Cardiac fibroblast (primary cell): ENCODE measurements around the gene CMC1.

Experiments
- DNase-seq, 2 donors: peaks; one replicate each; pipeline versions ENCODE4 v3.0.0 to v3.0.0-alpha.2; 2010; ENCODE audit warnings: low read depth in 2 of 2
- H3K4me3 ChIP-seq, 2 donors: replicated peaks in 1 of 2; 1 replicate in 1 of 2; 2 replicates in 1 of 2; pipeline ENCODE4 v1.5.1; 2011; ENCODE audit warnings: low read depth in 2 of 2, low read length in 2 of 2, mild to moderate bottlenecking in 2 of 2, moderate library complexity in 1 of 2
- TF ChIP-seq, protein P1 (sequence below): IDR thresholded peaks from one replicate; pipeline ENCODE4 v1.5.1; 2011; ENCODE audit warnings: low read depth, mild to moderate bottlenecking, low read length, inconsistent platforms

The CMC1 gene

DNA sequence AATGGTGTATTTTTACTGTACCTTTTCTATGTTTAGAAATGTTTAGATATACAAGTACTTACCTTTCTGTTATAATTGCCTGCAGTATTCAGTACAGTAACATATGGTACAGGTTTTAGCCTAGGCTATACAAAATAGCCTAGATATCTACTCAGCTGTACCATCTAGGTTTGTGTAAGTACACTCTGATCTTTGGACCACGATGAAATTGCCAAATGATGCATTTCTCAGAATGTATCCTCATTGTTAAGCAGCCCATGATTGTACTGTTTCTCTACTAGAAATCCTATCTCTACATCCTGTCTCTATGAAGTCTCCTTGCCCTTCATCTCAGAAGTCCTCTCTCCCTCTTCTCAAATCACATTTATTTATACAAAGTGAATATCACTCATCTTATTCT is 74.3 kb downstream of the CMC1 start:
- H3K4me3 ChIP-seq, result no peak overlapping the region
- TF ChIP-seq, protein P1, sequence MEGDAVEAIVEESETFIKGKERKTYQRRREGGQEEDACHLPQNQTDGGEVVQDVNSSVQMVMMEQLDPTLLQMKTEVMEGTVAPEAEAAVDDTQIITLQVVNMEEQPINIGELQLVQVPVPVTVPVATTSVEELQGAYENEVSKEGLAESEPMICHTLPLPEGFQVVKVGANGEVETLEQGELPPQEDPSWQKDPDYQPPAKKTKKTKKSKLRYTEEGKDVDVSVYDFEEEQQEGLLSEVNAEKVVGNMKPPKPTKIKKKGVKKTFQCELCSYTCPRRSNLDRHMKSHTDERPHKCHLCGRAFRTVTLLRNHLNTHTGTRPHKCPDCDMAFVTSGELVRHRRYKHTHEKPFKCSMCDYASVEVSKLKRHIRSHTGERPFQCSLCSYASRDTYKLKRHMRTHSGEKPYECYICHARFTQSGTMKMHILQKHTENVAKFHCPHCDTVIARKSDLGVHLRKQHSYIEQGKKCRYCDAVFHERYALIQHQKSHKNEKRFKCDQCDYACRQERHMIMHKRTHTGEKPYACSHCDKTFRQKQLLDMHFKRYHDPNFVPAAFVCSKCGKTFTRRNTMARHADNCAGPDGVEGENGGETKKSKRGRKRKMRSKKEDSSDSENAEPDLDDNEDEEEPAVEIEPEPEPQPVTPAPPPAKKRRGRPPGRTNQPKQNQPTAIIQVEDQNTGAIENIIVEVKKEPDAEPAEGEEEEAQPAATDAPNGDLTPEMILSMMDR, result no peak
- no peak for DNase-seq

DNA sequence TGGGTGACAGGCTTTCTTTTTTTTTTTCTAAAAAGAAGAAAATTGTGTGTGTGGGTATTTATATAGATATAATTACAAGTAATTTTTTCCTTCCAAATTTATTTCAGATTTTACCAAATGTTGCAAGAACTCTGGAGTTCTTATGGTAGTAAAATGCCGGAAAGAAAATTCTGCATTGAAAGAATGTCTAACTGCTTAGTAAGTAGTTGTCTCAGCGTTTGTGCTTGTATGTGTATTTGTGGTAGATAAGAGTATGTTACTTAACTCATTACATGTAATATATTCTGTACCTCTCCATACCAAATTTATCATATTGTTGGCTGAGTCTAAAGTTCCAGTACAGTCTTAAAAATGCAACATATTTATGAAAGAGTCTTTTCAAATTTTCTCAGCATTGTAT is 74.8 kb downstream of the CMC1 start:
- TF ChIP-seq, protein P1, result no peak
- H3K4me3 ChIP-seq, result no peak overlapping the region
- DNase-seq, result peak; percentile 26 to 49

DNA sequence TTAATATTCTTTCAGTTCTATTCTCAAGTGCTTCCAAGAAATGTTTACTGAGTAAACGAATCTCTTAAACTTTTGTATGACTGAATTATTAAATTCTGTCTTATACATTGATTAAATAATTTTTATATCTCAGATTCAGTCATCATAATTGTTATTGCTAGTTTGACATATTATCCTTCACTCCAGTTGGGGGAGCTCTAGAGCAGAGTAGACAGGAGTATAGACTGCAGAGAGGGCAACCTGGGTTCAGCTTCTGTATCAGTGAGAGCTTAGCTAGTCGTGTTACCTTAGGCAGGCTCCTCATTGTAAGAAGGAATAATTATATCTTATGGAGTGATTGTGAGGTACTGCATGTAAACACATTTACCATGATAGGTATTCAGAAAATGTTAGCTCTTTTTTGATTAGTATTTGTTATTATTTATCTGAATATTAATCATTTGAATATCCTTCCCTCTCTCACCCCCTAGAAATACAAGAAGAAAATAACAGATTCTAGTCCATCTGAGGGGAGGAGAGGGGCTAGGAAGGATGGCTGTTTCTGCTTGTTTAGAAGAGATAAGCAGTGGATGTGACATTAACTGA is 76.1 kb downstream of the CMC1 start:
- DNase-seq, result peak; percentile 60 to 67
- TF ChIP-seq, protein P1, result peak; percentile 68

DNA sequence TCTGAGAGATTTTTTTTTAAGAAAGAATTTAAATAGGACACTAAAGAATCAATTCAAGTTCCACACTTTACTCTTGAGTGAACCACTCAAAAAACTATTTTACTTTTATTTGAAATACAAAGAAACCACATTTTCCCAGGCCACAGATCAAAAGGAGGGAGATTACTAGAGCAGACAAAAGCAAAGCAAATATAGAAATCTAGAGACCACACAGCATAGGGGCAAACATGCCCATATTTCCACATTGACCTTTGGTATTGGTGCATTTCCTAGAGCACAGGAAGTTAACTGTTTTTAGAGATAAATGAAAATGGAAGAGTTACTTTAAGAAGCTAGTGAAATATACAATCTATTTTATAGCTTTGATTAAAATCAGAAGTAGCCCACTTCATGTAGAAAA is 79.6 kb downstream of the CMC1 start:
- H3K4me3 ChIP-seq, result no peak overlapping the region
- no peak for DNase-seq
- TF ChIP-seq, protein P1, result no peak

More for the DNA sequence above, 76.1 kb downstream of the CMC1 start:
- H3K4me3 ChIP-seq, result no peak overlapping the region

DNA sequence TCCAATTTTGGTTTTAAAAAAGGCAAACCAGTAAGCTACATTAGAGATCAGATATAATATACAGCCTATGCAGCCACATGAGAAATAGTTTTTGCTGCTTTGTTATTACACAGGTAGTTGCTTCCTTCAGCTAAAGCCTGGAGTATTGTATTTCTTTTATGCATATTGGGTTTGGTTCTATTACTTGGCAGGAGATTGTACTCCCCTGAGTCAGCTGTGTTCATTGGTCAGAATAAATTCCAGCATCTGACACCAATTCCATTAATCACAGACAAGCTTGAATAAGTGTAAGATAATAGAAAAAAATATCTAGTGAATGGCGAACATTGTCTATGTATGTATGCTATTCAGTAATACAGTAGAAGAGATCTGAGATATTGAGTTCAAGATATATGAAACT is 81.0 kb downstream of the CMC1 start:
- peak; percentile 24 to 59 for DNase-seq
- TF ChIP-seq, protein P1, result no peak

DNA sequence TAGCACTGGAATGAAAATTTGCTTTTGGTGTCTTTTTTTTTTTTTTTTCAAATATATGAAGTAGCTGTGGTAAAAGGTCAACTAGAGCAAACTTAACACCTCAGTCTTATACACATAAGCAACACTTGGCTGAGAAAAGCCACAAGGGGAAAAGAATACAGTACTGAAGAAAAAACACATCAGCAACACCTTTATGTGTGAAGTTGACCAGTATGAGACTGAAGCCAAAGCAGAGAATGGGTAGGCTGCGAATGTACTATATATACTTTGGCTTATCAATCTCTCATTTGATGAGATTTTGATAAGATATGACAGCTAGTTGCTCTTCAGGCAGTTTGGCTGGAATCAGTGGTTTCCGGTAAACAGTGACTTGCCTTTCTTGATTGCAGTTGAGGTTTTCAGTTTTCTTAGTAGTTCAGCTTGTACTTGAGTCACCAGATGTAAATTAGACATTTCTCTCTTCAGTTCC is 85.1 kb downstream of the CMC1 start:
- DNase-seq, result no peak
- TF ChIP-seq, protein P1, result no peak
- no peak overlapping the region for H3K4me3 ChIP-seq

More for the DNA sequence above, 81.0 kb downstream of the CMC1 start:
- no peak overlapping the region for H3K4me3 ChIP-seq
